K562 (cell line): ENCODE data around the gene PACSIN1. TPM values are rescaled to one million over a fixed set of nuclear protein-coding genes. Genes with fewer than 3 reads are reported as not detected.

Experiments
- ATAC-seq: fragments of 200-7000 bp; cut with Tn5 transposase; 3 replicates; pipeline ENCODE4 v1.9.1; 2020; ENCODE audit warnings: moderate library complexity
- BruUV-seq: library from RNA; stranded (reverse); fragments of 400-500 nt; replicated peaks from 2 replicates; lab custom pipeline; 2021; lab: Mats Ljungman, UMichigan
- CTCF ChIA-PET: fragments of 300-600 bp; formaldehyde crosslinking; extraction: SDS; loops from one replicate; lab custom pipeline; 2021; ENCODE audit warnings: low intra/inter-chr PET ratio; lab: Yijun Ruan, JAX
- POLR2A ChIA-PET: fragments of 300-600, 350-650 bp; sonication (Branson Sonifier 250); formaldehyde crosslinking; extraction: SDS; loops from one replicate; lab custom pipeline; 2021; ENCODE audit warnings: antibody characterized with exemption, inconsistent platforms; lab: Yijun Ruan, JAX
- DNase-seq, 4 experiments: peaks; one replicate each; pipeline versions ENCODE4 v3.0.0 to v3.0.0-alpha.2; 2011 to 2018; ENCODE audit warnings: low spot score in 3 of 4, mixed read lengths in 3 of 4; ENCODE audit errors: extremely low read depth in 1 of 4
- FAIRE-seq: peaks from 2 replicates; lab custom pipeline; 2011; peaks lifted over from hg19 to GRCh38; lab: Jason Lieb, UNC
- H2AFZ ChIP-seq: 2 replicates; pipeline ENCODE4 v1.6.0; 2011; ENCODE audit warnings: low read depth, low read length, control low read depth, inconsistent platforms
- H3K27ac ChIP-seq: fragments of 200-600 bp; 3 replicates; pipeline ENCODE4 v1.8.0; 2011; ENCODE audit warnings: low read depth, mild to moderate bottlenecking, control low read depth, inconsistent platforms, low read length, moderate library complexity, mixed read lengths; ENCODE audit errors: extremely low read depth
- H3K27me3 ChIP-seq, 2 experiments: fragments of 300-600 bp in 1 of 2; 2 replicates in 1 of 2; 3 replicates in 1 of 2; pipeline versions ENCODE4 v1.6.0 to v1.8.0; 2011; ENCODE audit warnings: inconsistent platforms in 2 of 2, low read length in 2 of 2, mild to moderate bottlenecking in 1 of 2, mixed read lengths in 1 of 2, moderate library complexity in 1 of 2; ENCODE audit not compliant: control insufficient read depth in 2 of 2, insufficient read depth in 2 of 2
- H3K36me3 ChIP-seq: fragments of 300-600 bp; 3 replicates; pipeline ENCODE4 v1.8.0; 2011; ENCODE audit warnings: mild to moderate bottlenecking, low read length, inconsistent platforms; ENCODE audit not compliant: control insufficient read depth, insufficient read depth
- H3K4me1 ChIP-seq, 2 experiments: fragments of 200-600 bp in 1 of 2; replicated peaks in 1 of 2; 2 replicates in 1 of 2; 3 replicates in 1 of 2; pipeline versions ENCODE4 v1.5.1 to v1.8.0; 2011; ENCODE audit warnings: inconsistent platforms in 2 of 2, low read length in 2 of 2, mild to moderate bottlenecking in 1 of 2, mixed read lengths in 1 of 2, moderate library complexity in 1 of 2; ENCODE audit not compliant: control insufficient read depth in 2 of 2, insufficient read depth in 2 of 2
- H3K4me2 ChIP-seq: 2 replicates; pipeline ENCODE4 v1.6.1; 2011; ENCODE audit warnings: low read length, control low read depth, inconsistent platforms, mixed read lengths; ENCODE audit not compliant: insufficient read depth
- H3K4me3 ChIP-seq: fragments of 200-600 bp; sonication (generic), shearing (Covaris generic); 2 replicates; pipeline ENCODE4 v1.5.1; 2016; ENCODE audit warnings: control low read depth, inconsistent platforms
- H3K79me2 ChIP-seq: fragments of 200-600 bp; 3 replicates; pipeline ENCODE4 v1.8.0; 2011; ENCODE audit warnings: low read length, inconsistent platforms; ENCODE audit not compliant: control insufficient read depth, insufficient read depth
- H3K9ac ChIP-seq, 2 experiments: 2 replicates each; pipeline versions ENCODE4 v1.6.0 to v1.6.1; 2011; ENCODE audit warnings: low read depth in 2 of 2, low read length in 2 of 2, control low read depth in 1 of 2, inconsistent platforms in 1 of 2, mild to moderate bottlenecking in 1 of 2, mixed read lengths in 1 of 2; ENCODE audit not compliant: insufficient read depth in 1 of 2
- H3K9me1 ChIP-seq: one replicate; pipeline ENCODE4 v1.6.0; 2011; ENCODE audit warnings: inconsistent platforms, mild to moderate bottlenecking, low read length, moderate library complexity; ENCODE audit not compliant: control insufficient read depth, insufficient read depth
- H3K9me3 ChIP-seq: replicated peaks from 2 replicates; pipeline ENCODE4 v1.5.1; 2011; ENCODE audit warnings: low read depth, low read length, inconsistent platforms; ENCODE audit not compliant: control insufficient read depth, insufficient read depth
- H4K20me1 ChIP-seq: replicated peaks from 2 replicates; pipeline ENCODE4 v1.6.1; 2011; ENCODE audit warnings: low read length, inconsistent platforms, mixed read lengths; ENCODE audit not compliant: control insufficient read depth, insufficient read depth
- ADNP ChIP-seq: fragments of 200-800 bp; sonication (Bioruptor generic); IDR thresholded peaks from 2 replicates; pipeline ENCODE4 v1.6.1; 2016; ENCODE audit warnings: missing genetic modification characterization, missing compliant biosample characterization
- CHD4 ChIP-seq: fragments of 200-600 bp; sonication (generic); IDR thresholded peaks from 3 replicates; pipeline ENCODE4 v1.6.1; 2012; ENCODE audit warnings: low read depth, mild to moderate bottlenecking, mixed read lengths, low read length, inconsistent platforms; ENCODE audit not compliant: insufficient read depth, insufficient replicate concordance, poor library complexity, severe bottlenecking
- EGR1 ChIP-seq: fragments of 450-650 bp; conservative IDR thresholded peaks from 2 replicates; pipeline ENCODE4 v1.6.1; 2017; ENCODE audit warnings: mild to moderate bottlenecking
- KDM1A ChIP-seq, 2 experiments: fragments of 450-650 bp; IDR thresholded peaks; 2 replicates each; pipeline ENCODE4 v1.6.1; 2016; ENCODE audit warnings: mild to moderate bottlenecking in 2 of 2
- KLF6 ChIP-seq: fragments of 250-450 bp; sonication (Bioruptor Pico); IDR thresholded peaks from 2 replicates; pipeline ENCODE4 v1.4.0; 2020; ENCODE audit warnings: mild to moderate bottlenecking, moderate library complexity, borderline replicate concordance
- NFIX ChIP-seq: fragments of 250-450 bp; sonication (Bioruptor Pico); IDR thresholded peaks from 2 replicates; pipeline ENCODE4 v1.4.0; 2020; ENCODE audit warnings: low read depth, mild to moderate bottlenecking, moderate library complexity
- POLR2H ChIP-seq: IDR thresholded peaks from 2 replicates; pipeline ENCODE4 v1.6.1; 2016; ENCODE audit warnings: missing genetic modification characterization, low read depth, mild to moderate bottlenecking, control low read depth, missing compliant biosample characterization, moderate library complexity
- RBM25 ChIP-seq: fragments of 200-400 bp; formaldehyde crosslinking; IDR thresholded peaks from 2 replicates; pipeline ENCODE4 v1.6.1; 2018; ENCODE audit warnings: low read length, low read depth, moderate library complexity; ENCODE audit not compliant: severe bottlenecking
- SPI1 ChIP-seq: IDR thresholded peaks from 2 replicates; pipeline ENCODE4 v1.6.1; 2011; ENCODE audit warnings: low read depth, low read length, control low read depth, borderline replicate concordance
- TFAP4 ChIP-seq: sonication (generic); formaldehyde crosslinking; IDR thresholded peaks from 2 replicates; pipeline ENCODE4 v1.8.0; 2022; ENCODE audit warnings: missing genetic modification reagents, mild to moderate bottlenecking, moderate library complexity, borderline replicate concordance
- TSC22D4 ChIP-seq: fragments of 450-650 bp; IDR thresholded peaks from 2 replicates; pipeline ENCODE4 v1.6.1; 2016; ENCODE audit warnings: missing genetic modification characterization, missing biosample characterization, control low read depth
- ZFP36 ChIP-seq: fragments of 150-350 bp; IDR thresholded peaks from 2 replicates; pipeline ENCODE4 v1.6.1; 2018; ENCODE audit warnings: low read length, low read depth; ENCODE audit not compliant: partially characterized antibody
- ZNF316 ChIP-seq: fragments of 450-650 bp; IDR thresholded peaks from 2 replicates; pipeline ENCODE4 v1.6.1; 2016
- ZNF696 ChIP-seq: fragments of 250-450 bp; sonication (Bioruptor Pico); conservative IDR thresholded peaks from 2 replicates; pipeline ENCODE4 v1.4.0; 2020; ENCODE audit warnings: mild to moderate bottlenecking, moderate library complexity
- WGBS: fragments of 100-300 bp; shearing (Covaris generic); methylation state at CpG from one replicate; pipeline ENCODE4 v1.1.6; 2016; ENCODE audit warnings: low coverage, mixed read lengths; ENCODE audit not compliant: insufficient coverage; ENCODE audit errors: missing lambda C conversion rate; 5-methylcytosine and 5-hydroxymethylcytosine counted together
- in situ Hi-C: fragments of 300-500 bp; cut with MboI; formaldehyde crosslinking; loops from 4 replicates; pipeline ENCODE4 v1.15.0; 2018; ENCODE audit warnings: inconsistent platforms, mixed read lengths
- intact Hi-C: fragments of 100-400 bp; cut with micrococcal nuclease; formaldehyde crosslinking; loops from 2 replicates; pipeline ENCODE4 v1.14.2; 2022
- polyA plus RNA-seq, 8 experiments: library from polyadenylated mRNA; depleted of rRNA in 4 of 8; stranded (reverse) in 5 of 8; unstranded in 3 of 8; fragments of >200 nt; fragmentation: Nextera tagmentation in 2 of 8; fragmentation: Illumina TruSeq in 1 of 8; extraction: Ambion mirVana in 2 of 8; extraction: Trizol in 1 of 8; gene quantifications; 2 replicates each; pipeline versions ENCODE4 v1.2.1 to v1.2.3, GENCODE V29; 2011 to 2014; ENCODE audit warnings: inconsistent platforms in 1 of 8, missing spikeins in 1 of 8
- total RNA-seq, 7 experiments: library from RNA; depleted of rRNA in 6 of 7; stranded (reverse); fragments of >200 nt in 6 of 7; fragmentation: Illumina TruSeq in 2 of 7; extraction: Trizol in 2 of 7; gene quantifications; 2 replicates each; pipeline versions ENCODE4 v1.2.1 to v1.2.3, GENCODE V29; 2011 to 2021; ENCODE audit warnings: low replicate concordance in 1 of 7
- TF ChIP-seq, protein P1 (sequence below), 2 experiments: fragments of 450-650 bp in 1 of 2; sonication (generic) in 1 of 2; formaldehyde crosslinking in 1 of 2; IDR thresholded peaks in 1 of 2; conservative IDR thresholded peaks in 1 of 2; 2 replicates each; pipeline versions ENCODE4 v1.6.1 to v1.8.1; 2016 to 2023; ENCODE audit warnings: mild to moderate bottlenecking in 2 of 2, moderate library complexity in 2 of 2, inconsistent platforms in 1 of 2, missing genetic modification reagents in 1 of 2
- TF ChIP-seq, protein P2 (sequence below): fragments of 450-650 bp; formaldehyde crosslinking; IDR thresholded peaks from 2 replicates; pipeline ENCODE4 v1.4.0; 2020; ENCODE audit warnings: mild to moderate bottlenecking, mixed read lengths

PACSIN1 gene
- total and polyA plus RNA-seq, 9 of the 15 experiments (the other 6 are each of a cell fraction or from before 2014, with no cell fraction given), result 0.01 to 1.7 (median 0.45) TPM

DNA sequence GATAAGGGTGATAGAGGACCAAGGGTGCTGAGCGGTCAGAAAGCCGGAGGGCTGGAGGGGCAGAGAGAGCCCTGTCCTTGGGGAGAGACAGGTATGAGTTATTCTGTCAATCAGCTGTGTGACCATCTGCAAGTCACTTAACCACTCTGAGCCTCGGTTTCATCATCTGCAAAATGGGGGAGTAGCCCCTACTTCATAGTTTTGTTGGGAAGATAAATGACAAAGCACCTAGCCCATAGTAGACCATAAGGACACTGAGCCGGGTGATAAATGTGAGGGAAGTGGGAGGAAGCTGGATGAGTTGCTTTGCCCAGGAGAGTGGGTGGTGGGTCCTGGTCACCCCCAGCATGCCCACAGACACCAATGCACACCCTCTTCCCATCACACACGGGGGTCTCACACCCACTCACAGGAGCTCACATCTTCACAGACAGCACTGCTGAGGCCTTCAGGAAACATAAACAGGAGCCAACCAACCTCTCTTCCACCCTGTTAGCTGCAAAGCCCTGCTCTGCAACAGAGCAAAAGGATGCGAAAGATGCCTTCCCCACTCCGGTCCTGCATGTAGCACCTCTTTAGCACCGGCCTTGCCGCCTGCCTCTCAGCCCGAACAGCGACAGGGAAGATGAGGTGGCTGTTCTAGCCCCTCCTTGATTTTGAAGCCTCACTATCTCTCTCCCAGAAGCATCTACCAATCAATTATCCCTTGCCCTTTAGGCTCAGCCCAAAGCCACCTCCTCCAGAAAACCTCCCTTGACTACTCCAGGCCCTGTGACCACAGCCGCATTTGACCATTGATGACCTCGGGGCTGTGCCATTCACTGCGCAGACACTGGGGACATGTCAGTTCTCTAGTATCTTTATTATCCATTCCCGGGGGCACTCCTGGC, 71.3 kb downstream of the PACSIN1 start:
- peak overlapping the region in 1 of 2 experiments; percentile 72; a peak in 2 of 4 replicates for H3K9ac ChIP-seq
- POLR2A ChIA-PET, result interaction anchor here (0.9 to 1.0 kb wide), 2 partner anchors 10 to 111 kb away, joined by 3 to 7 read pairs; partner anchors contain the start of gene RPS10
- no peaks in the 10 kb centered on the region for H3K79me2 ChIP-seq
- FAIRE-seq, result peak; percentile 76
- in situ Hi-C loops (no loop called here), intact Hi-C loops (no loop called here)
- no peak overlapping the region for H2AFZ ChIP-seq
- H3K4me2 ChIP-seq, result no peak overlapping the region
- no peaks in the 10 kb centered on the region for H3K9me3 ChIP-seq
- peak; percentile 45 for ATAC-seq
- peaks cover 4 to 54% of the 10 kb centered on the region in 2 experiments; a peak in 4 of 5 replicates for H3K4me1 ChIP-seq
- no TSS peak for BruUV-seq
- H3K27ac ChIP-seq, result no peak overlapping the region
- no peaks in the 10 kb centered on the region for H3K9me1 ChIP-seq
- peak in 3 of 4 experiments; percentile 44 to 61 (median 59) for DNase-seq
- H4K20me1 ChIP-seq, result no peaks in the 10 kb centered on the region
- CTCF ChIA-PET, result no interaction called here
- H3K4me3 ChIP-seq, result no peak overlapping the region
- H3K36me3 ChIP-seq, result no peaks in the 10 kb centered on the region
- WGBS, result 35% methylated on average over 15 of the region's 15 CpGs
- no peaks in the 10 kb centered on the region for H3K27me3 ChIP-seq
- 0 out of 2 replicates have a peak, but pooled peaks have one; percentile 6 for TF ChIP-seq ZNF316
- TF ChIP-seq NFIX (CRISPR knock-in tag), result no peak
- TF ChIP-seq EGR1, result 0 out of 2 replicates have a peak, but pooled peaks have one; percentile 15
- peak; percentile 48 for TF ChIP-seq CHD4
- no peak for TF ChIP-seq ZNF696 (CRISPR knock-in tag)
- TF ChIP-seq, protein P1, sequence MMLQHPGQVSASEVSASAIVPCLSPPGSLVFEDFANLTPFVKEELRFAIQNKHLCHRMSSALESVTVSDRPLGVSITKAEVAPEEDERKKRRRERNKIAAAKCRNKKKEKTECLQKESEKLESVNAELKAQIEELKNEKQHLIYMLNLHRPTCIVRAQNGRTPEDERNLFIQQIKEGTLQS (IDR thresholded peaks at IDR 0.05), result peak; percentile 37
- TF ChIP-seq, protein P1 (CRISPR knock-in tag; conservative IDR thresholded peaks at IDR 0.05), result no peak
- peak; percentile 98 for TF ChIP-seq RBM25
- no peak for TF ChIP-seq TSC22D4 (tag)
- TF ChIP-seq, protein P2, sequence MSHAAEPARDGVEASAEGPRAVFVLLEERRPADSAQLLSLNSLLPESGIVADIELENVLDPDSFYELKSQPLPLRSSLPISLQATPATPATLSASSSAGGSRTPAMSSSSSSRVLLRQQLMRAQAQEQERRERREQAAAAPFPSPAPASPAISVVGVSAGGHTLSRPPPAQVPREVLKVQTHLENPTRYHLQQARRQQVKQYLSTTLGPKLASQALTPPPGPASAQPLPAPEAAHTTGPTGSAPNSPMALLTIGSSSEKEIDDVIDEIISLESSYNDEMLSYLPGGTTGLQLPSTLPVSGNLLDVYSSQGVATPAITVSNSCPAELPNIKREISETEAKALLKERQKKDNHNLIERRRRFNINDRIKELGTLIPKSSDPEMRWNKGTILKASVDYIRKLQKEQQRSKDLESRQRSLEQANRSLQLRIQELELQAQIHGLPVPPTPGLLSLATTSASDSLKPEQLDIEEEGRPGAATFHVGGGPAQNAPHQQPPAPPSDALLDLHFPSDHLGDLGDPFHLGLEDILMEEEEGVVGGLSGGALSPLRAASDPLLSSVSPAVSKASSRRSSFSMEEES (CRISPR knock-in tag), result no peak
- 0 out of 2 replicates have a peak, but pooled peaks have one; percentile 5 for TF ChIP-seq SPI1
- peak; percentile 84 for TF ChIP-seq ZFP36
- no peak for TF ChIP-seq KLF6 (CRISPR knock-in tag)
- TF ChIP-seq TFAP4 (CRISPR knock-in tag), result peak; percentile 28; the same call in 1 of the 2 replicates
- TF ChIP-seq KDM1A (IDR thresholded peaks at IDR 0.05), result peak; percentile 87 to 93
- peak; percentile 92 for TF ChIP-seq ADNP (tag)
- TF ChIP-seq POLR2H, result no peak
